Heart left ventricle (tissue), 13 donors: ENCODE results near the gene CNTLN.

Experiments
- CTCF ChIP-seq, 12 donors: fragments of 200-600 bp; sonication (generic) in 4 of 12; IDR thresholded peaks; one replicate each; pipeline versions ENCODE4 v1.5.0 to v1.8.0; 2018 to 2022; ENCODE audit warnings: antibody characterized with exemption in 12 of 12, mild to moderate bottlenecking in 5 of 12
- POLR2A ChIP-seq, 2 donors: fragments of 450-650 bp; IDR thresholded peaks; one replicate each; pipeline ENCODE4 v1.6.1; 2017; ENCODE audit warnings: antibody characterized with exemption in 2 of 2, mild to moderate bottlenecking in 2 of 2, moderate library complexity in 2 of 2
- donor health status: ischemic (EF 13 %, LVEDD 7.1; RV severe dilation, severe dysfunction).
- donor health status: DM: no; HTN: yes; CAD: no.
- donor health status: DM: no; HTN: no; CAD: no.
- donor health status: ischemic (EF 25% LVEDD 6.9; RV normal size, moderate dysfunction).
- donor health status: ischemic (EF 25% LVEDD 5.7; RV mildly dilated, moderate dysfunction).
- donor health status: ischemic (EF 35%, LVEDD 5.7; RV mildly dilated, moderate dysfunction).
- donor health status: nonischemic (EF 11% LVEDD 7.7; RV severe dilation, severe dysfunction).
- donor health status: DM: yes; HTN: yes; CAD: no.
- donor health status: PGD.
- donor health status: ischemic (EF 29% LVEDD 5.4; RV normal size, mild dysfunction).
- donor health status: nonischemic (EF 23%, LVEDD 6.1; RV moderate dilation, normal function).

GRCh38 chr9:17191082-17191481 lies 56.2 kb downstream of the CNTLN start:
- no peak for TF ChIP-seq CTCF (IDR thresholded peaks at IDR 0.05)
- no peak for TF ChIP-seq POLR2A (IDR thresholded peaks at IDR 0.05)
